HEK293 (cell line): ENCODE results near the gene POLR2C.
"Not testable (repeated sequence)": the region's sequence is repeated elsewhere in the genome, so short reads cannot be mapped to it uniquely, and the experiment has no call there.

Experiments used
- CTCF ChIA-PET: fragments of 350-600 bp; formaldehyde crosslinking; extraction: SDS; loops from one replicate; lab custom pipeline; 2021; ENCODE audit warnings: antibody characterized with exemption; lab: Yijun Ruan, JAX
- POLR2A ChIA-PET: fragments of 300-600 bp; formaldehyde crosslinking; extraction: SDS; loops from one replicate; lab custom pipeline; 2020; ENCODE audit warnings: antibody characterized with exemption, inconsistent platforms; lab: Yijun Ruan, JAX
- H3K27ac ChIP-seq: fragments of 200-500 bp; sonication (Bioruptor generic); 2 replicates; pipeline ENCODE4 v1.5.1; 2014; ENCODE audit warnings: low read depth, low read length, control low read depth, inconsistent platforms; ENCODE audit errors: extremely low read depth
- H3K36me3 ChIP-seq, 2 experiments: fragments of 200-500 bp in 1 of 2; sonication (Bioruptor generic) in 1 of 2; 1 replicate in 1 of 2; 2 replicates in 1 of 2; pipeline ENCODE4 v1.5.1; 2014 to 2017; ENCODE audit warnings: inconsistent platforms in 2 of 2, low read length in 2 of 2; ENCODE audit not compliant: control insufficient read depth in 2 of 2, insufficient read depth in 1 of 2
- H3K4me1 ChIP-seq: fragments of 200-500 bp; sonication (Bioruptor generic); 2 replicates; pipeline ENCODE4 v1.5.1; 2014; ENCODE audit warnings: mild to moderate bottlenecking, low read length, inconsistent platforms; ENCODE audit not compliant: control insufficient read depth, insufficient read depth
- H3K4me3 ChIP-seq: 2 replicates; pipeline ENCODE4 v1.5.1; 2011; ENCODE audit warnings: low read depth, mild to moderate bottlenecking, control low read depth, low read length, moderate library complexity
- H3K9me3 ChIP-seq: fragments of 200-500 bp; sonication (Bioruptor generic); 2 replicates; pipeline ENCODE4 v1.5.1; 2014; ENCODE audit warnings: low read depth, low read length, inconsistent platforms; ENCODE audit not compliant: control insufficient read depth, insufficient read depth
- TRIM28 ChIP-seq: IDR thresholded peaks from 2 replicates; pipeline ENCODE4 v1.6.1; 2011; ENCODE audit warnings: low read length, control low read depth, borderline replicate concordance
- ZBTB20 ChIP-seq: fragments of 450-650 bp; formaldehyde crosslinking; IDR thresholded peaks from 2 replicates; pipeline ENCODE4 v1.5.1; 2016; ENCODE audit warnings: missing biosample characterization, missing genetic modification characterization
- ZEB2 ChIP-seq: fragments of 450-650 bp; formaldehyde crosslinking; IDR thresholded peaks from 2 replicates; pipeline ENCODE4 v1.5.1; 2016; ENCODE audit warnings: missing biosample characterization, missing genetic modification characterization
- ZFP41 ChIP-seq: fragments of 450-650 bp; formaldehyde crosslinking; IDR thresholded peaks from 2 replicates; pipeline ENCODE4 v1.5.1; 2016; ENCODE audit warnings: missing biosample characterization, missing genetic modification characterization, borderline replicate concordance
- ZNF16 ChIP-seq: fragments of 450-650 bp; formaldehyde crosslinking; IDR thresholded peaks from 2 replicates; pipeline ENCODE4 v1.5.1; 2016; ENCODE audit warnings: low read depth, missing biosample characterization, missing genetic modification characterization
- ZNF169 ChIP-seq: fragments of 450-650 bp; formaldehyde crosslinking; IDR thresholded peaks from 2 replicates; pipeline ENCODE4 v1.5.1; 2016; ENCODE audit warnings: missing biosample characterization, missing genetic modification characterization
- ZNF175 ChIP-seq: fragments of 450-650 bp; formaldehyde crosslinking; IDR thresholded peaks from 2 replicates; pipeline ENCODE4 v1.5.1; 2016; ENCODE audit warnings: missing biosample characterization, missing genetic modification characterization
- ZNF266 ChIP-seq: fragments of 450-650 bp; formaldehyde crosslinking; IDR thresholded peaks from 2 replicates; pipeline ENCODE4 v1.5.1; 2016; ENCODE audit warnings: missing biosample characterization, missing genetic modification characterization, low read depth
- ZNF292 ChIP-seq: fragments of 450-650 bp; formaldehyde crosslinking; IDR thresholded peaks from 2 replicates; pipeline ENCODE4 v1.5.1; 2016; ENCODE audit warnings: low read depth, missing biosample characterization, missing genetic modification characterization, borderline replicate concordance
- ZNF341 ChIP-seq: fragments of 450-650 bp; formaldehyde crosslinking; IDR thresholded peaks from 2 replicates; pipeline ENCODE4; 2016; ENCODE audit warnings: low read depth, missing biosample characterization, missing genetic modification characterization
- ZNF544 ChIP-seq: fragments of 450-650 bp; formaldehyde crosslinking; IDR thresholded peaks from 2 replicates; pipeline ENCODE4 v1.5.0; 2017; ENCODE audit warnings: missing biosample characterization, missing genetic modification characterization
- ZNF555 ChIP-seq: fragments of 450-650 bp; formaldehyde crosslinking; conservative IDR thresholded peaks from 2 replicates; pipeline ENCODE4 v1.5.1; 2017; ENCODE audit warnings: missing biosample characterization, mild to moderate bottlenecking, missing genetic modification characterization, inconsistent platforms
- ZNF623 ChIP-seq: fragments of 450-650 bp; formaldehyde crosslinking; IDR thresholded peaks from 2 replicates; pipeline ENCODE4 v1.5.1; 2016; ENCODE audit warnings: missing biosample characterization, missing genetic modification characterization
- ZNF658 ChIP-seq: fragments of 450-650 bp; formaldehyde crosslinking; IDR thresholded peaks from 2 replicates; pipeline ENCODE4; 2016; ENCODE audit warnings: missing biosample characterization, missing genetic modification characterization
- ZNF701 ChIP-seq: fragments of 450-650 bp; formaldehyde crosslinking; IDR thresholded peaks from 2 replicates; pipeline ENCODE4 v1.5.1; 2016; ENCODE audit warnings: missing biosample characterization, missing genetic modification characterization
- TF ChIP-seq, protein P1 (sequence below): fragments of 450-650 bp; formaldehyde crosslinking; conservative IDR thresholded peaks from 2 replicates; pipeline ENCODE4 v1.5.1; 2016; ENCODE audit warnings: low read depth, missing biosample characterization, missing genetic modification characterization
- TF ChIP-seq, protein P2 (sequence below): fragments of 450-650 bp; formaldehyde crosslinking; IDR thresholded peaks from 2 replicates; pipeline ENCODE4 v1.5.1; 2016; ENCODE audit warnings: missing biosample characterization, missing genetic modification characterization, borderline replicate concordance
- TF ChIP-seq, protein P3 (sequence below): fragments of 450-650 bp; formaldehyde crosslinking; IDR thresholded peaks from 2 replicates; pipeline ENCODE4 v1.5.1; 2016; ENCODE audit warnings: missing biosample characterization, missing genetic modification characterization
- TF ChIP-seq, protein P4 (sequence below): fragments of 450-650 bp; formaldehyde crosslinking; IDR thresholded peaks from 2 replicates; pipeline ENCODE4 v1.5.1; 2016; ENCODE audit warnings: missing biosample characterization, missing genetic modification characterization

The POLR2C gene

DNA sequence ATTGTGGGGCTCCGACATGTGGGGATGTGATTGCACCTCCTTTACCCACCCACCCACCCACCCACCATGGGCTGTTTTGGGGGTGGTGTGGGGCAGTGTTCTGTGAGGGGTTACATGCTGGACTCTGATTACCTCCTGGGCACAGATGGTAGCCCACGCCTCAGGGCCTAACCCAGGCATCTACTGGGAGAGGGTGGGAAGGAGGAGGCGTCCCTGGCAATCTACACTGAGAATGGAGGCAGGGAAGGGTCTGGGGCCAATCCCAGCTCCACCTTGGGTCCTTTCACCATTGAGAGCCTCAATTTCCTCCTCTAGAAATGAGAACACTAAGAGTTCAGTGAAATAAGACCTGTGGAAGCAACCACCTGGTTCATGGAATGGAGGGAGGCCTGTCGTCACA is 35.6 kb downstream of the POLR2C start:
- no peak overlapping the region for H3K4me3 ChIP-seq
- ChIA-PET POLR2A (no interaction called here), CTCF (interaction anchor here (0.6 to 0.7 kb wide), 2 partner anchors 7 to 21 kb away, joined by 3 read pairs; no protein-coding TSS in a partner anchor)
- no peak overlapping the region for H3K27ac ChIP-seq
- H3K9me3 ChIP-seq = no peaks in the 10 kb centered on the region
- H3K4me1 ChIP-seq = no peaks in the 10 kb centered on the region
- no peaks in the 10 kb centered on the region for H3K36me3 ChIP-seq
- TF ChIP-seq ZBTB20 (tag by site-specific recombination) = no peak
- no peak for TF ChIP-seq ZNF701 (tag by site-specific recombination)
- no peak for TF ChIP-seq ZNF169 (tag by site-specific recombination)
- TF ChIP-seq ZNF555 (tag by site-specific recombination) = no peak
- TF ChIP-seq ZNF175 (tag by site-specific recombination) = no peak
- TF ChIP-seq, protein P1, sequence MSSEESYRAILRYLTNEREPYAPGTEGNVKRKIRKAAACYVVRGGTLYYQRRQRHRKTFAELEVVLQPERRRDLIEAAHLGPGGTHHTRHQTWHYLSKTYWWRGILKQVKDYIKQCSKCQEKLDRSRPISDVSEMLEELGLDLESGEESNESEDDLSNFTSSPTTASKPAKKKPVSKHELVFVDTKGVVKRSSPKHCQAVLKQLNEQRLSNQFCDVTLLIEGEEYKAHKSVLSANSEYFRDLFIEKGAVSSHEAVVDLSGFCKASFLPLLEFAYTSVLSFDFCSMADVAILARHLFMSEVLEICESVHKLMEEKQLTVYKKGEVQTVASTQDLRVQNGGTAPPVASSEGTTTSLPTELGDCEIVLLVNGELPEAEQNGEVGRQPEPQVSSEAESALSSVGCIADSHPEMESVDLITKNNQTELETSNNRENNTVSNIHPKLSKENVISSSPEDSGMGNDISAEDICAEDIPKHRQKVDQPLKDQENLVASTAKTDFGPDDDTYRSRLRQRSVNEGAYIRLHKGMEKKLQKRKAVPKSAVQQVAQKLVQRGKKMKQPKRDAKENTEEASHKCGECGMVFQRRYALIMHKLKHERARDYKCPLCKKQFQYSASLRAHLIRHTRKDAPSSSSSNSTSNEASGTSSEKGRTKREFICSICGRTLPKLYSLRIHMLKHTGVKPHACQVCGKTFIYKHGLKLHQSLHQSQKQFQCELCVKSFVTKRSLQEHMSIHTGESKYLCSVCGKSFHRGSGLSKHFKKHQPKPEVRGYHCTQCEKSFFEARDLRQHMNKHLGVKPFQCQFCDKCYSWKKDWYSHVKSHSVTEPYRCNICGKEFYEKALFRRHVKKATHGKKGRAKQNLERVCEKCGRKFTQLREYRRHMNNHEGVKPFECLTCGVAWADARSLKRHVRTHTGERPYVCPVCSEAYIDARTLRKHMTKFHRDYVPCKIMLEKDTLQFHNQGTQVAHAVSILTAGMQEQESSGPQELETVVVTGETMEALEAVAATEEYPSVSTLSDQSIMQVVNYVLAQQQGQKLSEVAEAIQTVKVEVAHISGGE (tag by site-specific recombination) = no peak
- TF ChIP-seq, protein P2, sequence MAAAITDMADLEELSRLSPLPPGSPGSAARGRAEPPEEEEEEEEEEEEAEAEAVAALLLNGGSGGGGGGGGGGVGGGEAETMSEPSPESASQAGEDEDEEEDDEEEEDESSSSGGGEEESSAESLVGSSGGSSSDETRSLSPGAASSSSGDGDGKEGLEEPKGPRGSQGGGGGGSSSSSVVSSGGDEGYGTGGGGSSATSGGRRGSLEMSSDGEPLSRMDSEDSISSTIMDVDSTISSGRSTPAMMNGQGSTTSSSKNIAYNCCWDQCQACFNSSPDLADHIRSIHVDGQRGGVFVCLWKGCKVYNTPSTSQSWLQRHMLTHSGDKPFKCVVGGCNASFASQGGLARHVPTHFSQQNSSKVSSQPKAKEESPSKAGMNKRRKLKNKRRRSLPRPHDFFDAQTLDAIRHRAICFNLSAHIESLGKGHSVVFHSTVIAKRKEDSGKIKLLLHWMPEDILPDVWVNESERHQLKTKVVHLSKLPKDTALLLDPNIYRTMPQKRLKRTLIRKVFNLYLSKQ (tag by site-specific recombination) = no peak
- TF ChIP-seq ZNF544 (tag by site-specific recombination) = no peak
- no peak for TF ChIP-seq ZNF341 (tag by site-specific recombination)
- TF ChIP-seq ZEB2 (tag by site-specific recombination) = no peak
- TF ChIP-seq, protein P3, sequence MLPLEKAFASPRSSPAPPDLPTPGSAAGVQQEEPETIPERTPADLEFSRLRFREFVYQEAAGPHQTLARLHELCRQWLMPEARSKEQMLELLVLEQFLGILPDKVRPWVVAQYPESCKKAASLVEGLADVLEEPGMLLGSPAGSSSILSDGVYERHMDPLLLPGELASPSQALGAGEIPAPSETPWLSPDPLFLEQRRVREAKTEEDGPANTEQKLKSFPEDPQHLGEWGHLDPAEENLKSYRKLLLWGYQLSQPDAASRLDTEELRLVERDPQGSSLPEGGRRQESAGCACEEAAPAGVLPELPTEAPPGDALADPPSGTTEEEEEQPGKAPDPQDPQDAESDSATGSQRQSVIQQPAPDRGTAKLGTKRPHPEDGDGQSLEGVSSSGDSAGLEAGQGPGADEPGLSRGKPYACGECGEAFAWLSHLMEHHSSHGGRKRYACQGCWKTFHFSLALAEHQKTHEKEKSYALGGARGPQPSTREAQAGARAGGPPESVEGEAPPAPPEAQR = no peak
- TF ChIP-seq, protein P4, sequence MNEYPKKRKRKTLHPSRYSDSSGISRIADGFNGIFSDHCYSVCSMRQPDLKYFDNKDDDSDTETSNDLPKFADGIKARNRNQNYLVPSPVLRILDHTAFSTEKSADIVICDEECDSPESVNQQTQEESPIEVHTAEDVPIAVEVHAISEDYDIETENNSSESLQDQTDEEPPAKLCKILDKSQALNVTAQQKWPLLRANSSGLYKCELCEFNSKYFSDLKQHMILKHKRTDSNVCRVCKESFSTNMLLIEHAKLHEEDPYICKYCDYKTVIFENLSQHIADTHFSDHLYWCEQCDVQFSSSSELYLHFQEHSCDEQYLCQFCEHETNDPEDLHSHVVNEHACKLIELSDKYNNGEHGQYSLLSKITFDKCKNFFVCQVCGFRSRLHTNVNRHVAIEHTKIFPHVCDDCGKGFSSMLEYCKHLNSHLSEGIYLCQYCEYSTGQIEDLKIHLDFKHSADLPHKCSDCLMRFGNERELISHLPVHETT (tag by site-specific recombination) = no peak
- TF ChIP-seq ZNF266 (tag by site-specific recombination) = no peak
- no peak for TF ChIP-seq ZNF658 (tag by site-specific recombination)
- TF ChIP-seq ZNF292 (tag by site-specific recombination) = no peak
- no peak for TF ChIP-seq TRIM28
- no peak for TF ChIP-seq ZFP41
- TF ChIP-seq ZNF16 (tag by site-specific recombination) = no peak
- no peak for TF ChIP-seq ZNF623

DNA sequence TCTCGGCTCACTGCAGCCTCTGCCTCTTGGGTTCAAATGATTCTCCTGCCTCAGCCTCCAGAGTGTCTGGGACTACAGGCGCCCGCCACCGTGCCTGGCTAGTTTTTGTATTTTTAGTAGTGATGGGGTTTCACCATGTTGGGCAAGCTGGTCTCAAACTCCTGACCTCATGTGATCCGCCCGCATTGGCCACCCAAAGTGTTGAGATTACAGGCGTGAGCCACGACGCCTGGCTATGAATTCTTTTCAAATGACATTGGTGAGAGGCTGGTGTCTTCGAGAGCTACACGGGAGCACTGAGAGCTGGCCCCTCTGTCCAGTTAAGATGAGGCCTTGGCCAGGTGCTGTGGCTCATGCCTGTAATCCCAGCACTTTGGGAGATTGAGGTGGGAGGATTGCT is 37.5 kb downstream of the POLR2C start:
- POLR2A ChIA-PET = interaction anchor here (0.7 kb wide), 1 partner anchor 38 kb away, joined by 6 read pairs; no protein-coding TSS in a partner anchor
- CTCF ChIA-PET = not testable (repeated sequence)

More for the DNA sequence above, 37.5 kb downstream of the POLR2C start:
- not testable (repeated sequence) for H3K9me3 ChIP-seq, H3K4me3 ChIP-seq, H3K27ac ChIP-seq, H3K4me1 ChIP-seq, H3K36me3 ChIP-seq
